Prostate gland (tissue), 2 donors: ENCODE results near the gene DCANP1.

Experiments
- CTCF ChIP-seq, 4 experiments: fragments of 200-600 bp in 2 of 4; fragments of 450-650 bp in 2 of 4; sonication (generic) in 2 of 4; IDR thresholded peaks; 1 replicate in 3 of 4; 2 replicates in 1 of 4; pipeline ENCODE4 v1.5.1; 2016 to 2019; ENCODE audit warnings: antibody characterized with exemption in 4 of 4, mild to moderate bottlenecking in 2 of 4, moderate library complexity in 2 of 4
- POLR2AphosphoS5 ChIP-seq: sonication (generic); formaldehyde crosslinking; IDR thresholded peaks from one replicate; pipeline ENCODE4 v1.6.1; 2017; ENCODE audit warnings: antibody characterized with exemption

GRCh38 chr5:135436951-135437418, 10.2 kb downstream of the DCANP1 start:
- TF ChIP-seq POLR2AphosphoS5 (no peak), CTCF (IDR thresholded peaks at IDR 0.05) (no peak)
